H1 (cell line): ENCODE measurements around the gene HORMAD2. TPM values are rescaled to one million over a fixed set of nuclear protein-coding genes. Genes with fewer than 3 reads are reported as not detected.

ENCODE experiments used
- CTCF ChIA-PET: fragments of 300-600 bp; sonication (Branson Sonifier 250); formaldehyde crosslinking; loops from one replicate; lab custom pipeline; 2021; ENCODE audit not compliant: partially characterized antibody; lab: Charles Lee
- POLR2A ChIA-PET: fragments of 300-600 bp; sonication (Branson Sonifier 250); formaldehyde crosslinking; loops from one replicate; lab custom pipeline; 2021; ENCODE audit warnings: inconsistent platforms; ENCODE audit not compliant: partially characterized antibody; lab: Charles Lee
- DNase-seq, 2 experiments: peaks; one replicate each; pipeline versions ENCODE4 v3.0.0 to v3.0.0-alpha.2; 2010 to 2022; ENCODE audit warnings: low spot score in 2 of 2, low read depth in 1 of 2, mixed read lengths in 1 of 2
- FAIRE-seq: peaks from 2 replicates; lab custom pipeline; 2011; peaks lifted over from hg19 to GRCh38; lab: Jason Lieb, UNC
- H2AFZ ChIP-seq: 2 replicates; pipeline ENCODE4 v1.8.1; 2012; ENCODE audit warnings: low read length, inconsistent platforms
- H2AK5ac ChIP-seq: 2 replicates; pipeline ENCODE4 v1.6.1; 2013; ENCODE audit warnings: low read depth, low read length
- H2BK120ac ChIP-seq: replicated peaks from 2 replicates; pipeline ENCODE3; 2013; ENCODE audit warnings: low read depth, low read length, inconsistent platforms
- H2BK12ac ChIP-seq: 2 replicates; pipeline ENCODE4 v1.6.1; 2013; ENCODE audit warnings: low read depth, low read length
- H2BK15ac ChIP-seq: 2 replicates; pipeline ENCODE4 v1.6.1; 2013; ENCODE audit warnings: low read length
- H2BK20ac ChIP-seq: 2 replicates; pipeline ENCODE4 v1.6.1; 2013; ENCODE audit warnings: low read length
- H2BK5ac ChIP-seq: 2 replicates; pipeline ENCODE4 v1.6.1; 2013; ENCODE audit warnings: low read depth, low read length
- H3K14ac ChIP-seq: 2 replicates; pipeline ENCODE4 v1.6.1; 2013; ENCODE audit warnings: inconsistent platforms; ENCODE audit not compliant: insufficient read length
- H3K18ac ChIP-seq: 2 replicates; pipeline ENCODE4 v1.6.1; 2013; ENCODE audit warnings: low read length; ENCODE audit errors: extremely low read depth
- H3K23ac ChIP-seq: 2 replicates; pipeline ENCODE4 v1.6.1; 2013; ENCODE audit warnings: inconsistent platforms; ENCODE audit not compliant: insufficient read length
- H3K23me2 ChIP-seq: 2 replicates; pipeline ENCODE4 v1.6.1; 2013; ENCODE audit warnings: low read depth, low read length
- H3K27ac ChIP-seq: 2 replicates; pipeline ENCODE4 v1.6.1; 2011; ENCODE audit warnings: low read depth, low read length, inconsistent platforms
- H3K27me3 ChIP-seq, 4 experiments: replicated peaks in 1 of 4; 1 replicate in 1 of 4; 2 replicates in 3 of 4; pipeline versions ENCODE4 v1.6.1 to v1.8.1; 2011 to 2013; ENCODE audit warnings: low read length in 3 of 4, mild to moderate bottlenecking in 3 of 4, inconsistent platforms in 2 of 4, mixed read lengths in 2 of 4, moderate library complexity in 1 of 4; ENCODE audit not compliant: control insufficient read depth in 3 of 4, insufficient read depth in 3 of 4; ENCODE audit errors: extremely low read depth in 1 of 4
- H3K36me3 ChIP-seq, 4 experiments: 2 replicates each; pipeline versions ENCODE4 v1.6.1 to v1.8.1; 2011 to 2013; ENCODE audit warnings: mild to moderate bottlenecking in 4 of 4, low read length in 3 of 4, moderate library complexity in 2 of 4, control low read depth in 1 of 4, inconsistent platforms in 1 of 4; ENCODE audit not compliant: insufficient read depth in 4 of 4, control insufficient read depth in 2 of 4
- H3K4ac ChIP-seq: replicated peaks from 2 replicates; pipeline ENCODE3; 2013; ENCODE audit warnings: low read length, low read depth, mixed read lengths, inconsistent platforms; ENCODE audit not compliant: insufficient read length
- H3K4me1 ChIP-seq, 4 experiments: replicated peaks in 1 of 4; 1 replicate in 1 of 4; 2 replicates in 3 of 4; pipeline versions ENCODE4 v1.6.1 to v1.8.1; 2011 to 2013; ENCODE audit warnings: low read length in 3 of 4, inconsistent platforms in 2 of 4, mixed read lengths in 1 of 4; ENCODE audit not compliant: insufficient read depth in 4 of 4, control insufficient read depth in 3 of 4
- H3K4me2 ChIP-seq, 2 experiments: 2 replicates each; pipeline versions ENCODE4 v1.6.1 to v1.8.1; 2011 to 2013; ENCODE audit warnings: low read depth in 2 of 2, low read length in 2 of 2, control low read depth in 1 of 2, inconsistent platforms in 1 of 2, mild to moderate bottlenecking in 1 of 2; ENCODE audit not compliant: insufficient read depth in 1 of 2
- H3K4me3 ChIP-seq, 4 experiments: fragments of 200-600, 300-600 bp in 1 of 4; sonication (generic), shearing (Covaris generic), sonication (Bioruptor Twin) in 1 of 4; 2 replicates each; pipeline versions ENCODE4 v1.5.1 to v1.8.1; 2011 to 2016; ENCODE audit warnings: low read length in 4 of 4, low read depth in 3 of 4, control low read depth in 2 of 4, inconsistent platforms in 2 of 4, mild to moderate bottlenecking in 2 of 4, mixed read lengths in 1 of 4, moderate library complexity in 1 of 4; ENCODE audit not compliant: insufficient read depth in 2 of 4; ENCODE audit errors: extremely low read depth in 1 of 4
- H3K56ac ChIP-seq: replicated peaks from 2 replicates; pipeline ENCODE3; 2013; ENCODE audit warnings: low read depth, mild to moderate bottlenecking, mixed read lengths, low read length, inconsistent platforms; ENCODE audit not compliant: insufficient read length
- H3K79me1 ChIP-seq: 2 replicates; pipeline ENCODE4 v1.6.1; 2013; ENCODE audit warnings: low read depth, low read length, control low read depth
- H3K79me2 ChIP-seq, 2 experiments: 2 replicates each; pipeline versions ENCODE4 v1.6.1 to v1.8.1; 2012 to 2013; ENCODE audit warnings: low read length in 2 of 2, mild to moderate bottlenecking in 2 of 2, inconsistent platforms in 1 of 2; ENCODE audit not compliant: insufficient read depth in 2 of 2, control insufficient read depth in 1 of 2
- H3K9ac ChIP-seq, 4 experiments: replicated peaks in 1 of 4; 1 replicate in 1 of 4; 2 replicates in 3 of 4; pipeline versions ENCODE4 v1.6.1 to v1.8.1; 2011 to 2013; ENCODE audit warnings: low read depth in 3 of 4, low read length in 3 of 4, control low read depth in 2 of 4, mild to moderate bottlenecking in 2 of 4, moderate library complexity in 2 of 4, inconsistent platforms in 1 of 4; ENCODE audit errors: extremely low read depth in 1 of 4
- H3K9me3 ChIP-seq, 2 experiments: 2 replicates each; pipeline versions ENCODE4 v1.6.1 to v1.8.1; 2012 to 2013; ENCODE audit warnings: mild to moderate bottlenecking in 2 of 2, moderate library complexity in 2 of 2, control low read depth in 1 of 2, inconsistent platforms in 1 of 2, low read depth in 1 of 2, low read length in 1 of 2, mixed read lengths in 1 of 2; ENCODE audit not compliant: insufficient read depth in 2 of 2
- H4K20me1 ChIP-seq, 2 experiments: replicated peaks in 1 of 2; 2 replicates each; pipeline versions ENCODE3 to v1.8.1; 2011 to 2013; ENCODE audit warnings: inconsistent platforms in 2 of 2, low read length in 2 of 2, mild to moderate bottlenecking in 1 of 2; ENCODE audit not compliant: insufficient read depth in 2 of 2, control insufficient read depth in 1 of 2
- H4K5ac ChIP-seq: 2 replicates; pipeline ENCODE4 v1.6.1; 2013; ENCODE audit warnings: low read length, low read depth, mixed read lengths, inconsistent platforms; ENCODE audit not compliant: insufficient read length
- H4K8ac ChIP-seq: 2 replicates; pipeline ENCODE4 v1.8.0; 2013; ENCODE audit warnings: mild to moderate bottlenecking, moderate library complexity, low read length, inconsistent platforms; ENCODE audit not compliant: insufficient read depth; ENCODE audit errors: extremely low read depth
- H4K91ac ChIP-seq: replicated peaks from 2 replicates; pipeline ENCODE3; 2013; ENCODE audit warnings: low read length, mixed read lengths, inconsistent platforms; ENCODE audit not compliant: insufficient read length
- ATF3 ChIP-seq: IDR thresholded peaks from 2 replicates; pipeline ENCODE4 v1.6.1; 2011; ENCODE audit warnings: low read depth, mild to moderate bottlenecking, low read length; ENCODE audit not compliant: insufficient read depth
- BACH1 ChIP-seq: IDR thresholded peaks from 2 replicates; pipeline ENCODE4 v1.6.1; 2012; ENCODE audit warnings: low read length, improper control_type of control experiment
- BRCA1 ChIP-seq: IDR thresholded peaks from 2 replicates; pipeline ENCODE4 v1.6.1; 2012; ENCODE audit warnings: low read depth, low read length, improper control_type of control experiment
- CEBPB ChIP-seq: IDR thresholded peaks from 2 replicates; pipeline ENCODE4 v1.6.1; 2012; ENCODE audit warnings: low read depth, low read length
- CTBP2 ChIP-seq: IDR thresholded peaks from 2 replicates; pipeline ENCODE4 v1.7.0; 2011; ENCODE audit warnings: borderline replicate concordance, mild to moderate bottlenecking, moderate library complexity, mixed read lengths, low read length; ENCODE audit not compliant: insufficient read depth, insufficient read length
- FOSL1 ChIP-seq: IDR thresholded peaks from 2 replicates; pipeline ENCODE4 v1.6.1; 2011; ENCODE audit warnings: mild to moderate bottlenecking, low read depth, low read length, moderate library complexity; ENCODE audit not compliant: insufficient read depth
- HDAC6 ChIP-seq: IDR thresholded peaks from one replicate; pipeline ENCODE4 v1.7.1; 2012; ENCODE audit warnings: low read depth, mild to moderate bottlenecking, inconsistent platforms, low read length, moderate library complexity
- PHF8 ChIP-seq: fragments of 200-600 bp; sonication (generic); conservative IDR thresholded peaks from 2 replicates; pipeline ENCODE4 v1.7.1; 2012; ENCODE audit warnings: low read depth, mild to moderate bottlenecking, inconsistent platforms, low read length, moderate library complexity
- POLR2AphosphoS5 ChIP-seq: IDR thresholded peaks from 2 replicates; pipeline ENCODE4 v1.6.1; 2011; ENCODE audit warnings: low read depth, low read length
- RBBP5 ChIP-seq: IDR thresholded peaks from 2 replicates; pipeline ENCODE4 v1.7.1; 2012; ENCODE audit warnings: low read depth, mild to moderate bottlenecking, inconsistent platforms, low read length, moderate library complexity, borderline replicate concordance
- SIRT6 ChIP-seq: IDR thresholded peaks from one replicate; pipeline ENCODE4 v1.7.1; 2012; ENCODE audit warnings: low read length, inconsistent platforms
- SRF ChIP-seq: IDR thresholded peaks from 2 replicates; pipeline ENCODE4 v1.6.1; 2011; ENCODE audit warnings: mild to moderate bottlenecking, low read depth, low read length, moderate library complexity
- TAF1 ChIP-seq: IDR thresholded peaks from 2 replicates; pipeline ENCODE4 v1.6.1; 2011; ENCODE audit warnings: mild to moderate bottlenecking, low read depth, low read length
- YY1 ChIP-seq: IDR thresholded peaks from 2 replicates; pipeline ENCODE4 v1.6.1; 2011; ENCODE audit warnings: low read depth, mild to moderate bottlenecking, low read length
- WGBS, 2 experiments: shearing (Covaris generic) in 1 of 2; methylation state at CpG; one replicate each; pipeline versions ENCODE4 v1.1.6 to v1.1.7; 2013 to 2015; ENCODE audit warnings: low lambda C conversion rate in 2 of 2, mixed read lengths in 2 of 2, inconsistent platforms in 1 of 2, low coverage in 1 of 2, missing lambda C conversion rate in 1 of 2; ENCODE audit not compliant: insufficient replicate concordance in 2 of 2, insufficient coverage in 1 of 2, insufficient read length in 1 of 2; ENCODE audit errors: extremely low coverage in 1 of 2, missing lambda C conversion rate in 1 of 2; 5-methylcytosine and 5-hydroxymethylcytosine counted together
- polyA plus RNA-seq, 7 experiments: library from polyadenylated mRNA; depleted of rRNA in 3 of 7; stranded (reverse) in 5 of 7; unstranded in 2 of 7; fragments of >200 nt in 5 of 7; fragments of 200-250 nt in 2 of 7; gene quantifications; 1 replicate in 5 of 7; 2 replicates in 1 of 7; 4 replicates in 1 of 7; pipeline versions ENCODE4 v1.2.1 to v1.2.3, GENCODE V29; 2011 to 2013; ENCODE audit warnings: missing spikeins in 2 of 7, mixed read lengths in 2 of 7
- total RNA-seq: library from RNA; stranded (reverse); fragmentation: NEBNext Ultra II Directional; extraction: Animal tissue kit (Norgen Biotek cat#: 25700); gene quantifications from 2 replicates; pipeline ENCODE4 v1.2.1, GENCODE V29; 2021

The HORMAD2 gene
- total and polyA plus RNA-seq, 2 of the 8 experiments (the other 6 are each of a cell fraction or from before 2014, with no cell fraction given) = 0.03 TPM; not detected in 1

GRCh38 chr22:30080805-30081204 is 541 bp downstream of the HORMAD2 start:
- no peaks in the 10 kb centered on the region for H3K36me3 ChIP-seq
- FAIRE-seq (no peak), DNase-seq (no peak)
- H4K91ac ChIP-seq = no peak overlapping the region
- H3K56ac ChIP-seq = no peak overlapping the region
- ChIA-PET POLR2A (no interaction called here), CTCF (interaction anchor here (0.6 to 2.0 kb wide), 9 partner anchors 8 to 448 kb away, joined by 3 to 6 read pairs (median 3); no protein-coding TSS in a partner anchor)
- H2BK15ac ChIP-seq = no peak overlapping the region
- H3K79me2 ChIP-seq = no peaks in the 10 kb centered on the region
- H3K14ac ChIP-seq = no peak overlapping the region
- no peaks in the 10 kb centered on the region; a peak in 1 of 4 replicates for H3K9me3 ChIP-seq
- H4K5ac ChIP-seq = no peak overlapping the region
- H2BK5ac ChIP-seq = no peak overlapping the region
- no peak overlapping the region; the same call in 1 of the 2 replicates for H3K18ac ChIP-seq
- no peak overlapping the region for H2BK20ac ChIP-seq
- no peak overlapping the region for H3K27ac ChIP-seq
- H2BK120ac ChIP-seq = no peak overlapping the region
- peak overlapping the region; percentile 23; the same call in 1 of the 2 replicates for H4K8ac ChIP-seq
- no peak overlapping the region for H3K4ac ChIP-seq
- no peaks in the 10 kb centered on the region for H4K20me1 ChIP-seq
- 83% methylated on average over 9 of the region's 9 CpGs; no CpG with 5 or more reads in 1 of the 2 experiments for WGBS, 2 experiments
- peak overlapping the region; percentile 67 for H2AFZ ChIP-seq
- H2BK12ac ChIP-seq = no peak overlapping the region
- peaks cover 0 to 5% (median 1%) of the 10 kb centered on the region in 4 experiments; a peak in 3 of 7 replicates for H3K4me1 ChIP-seq
- H3K27me3 ChIP-seq = peaks cover 0 to 5% (median 2%) of the 10 kb centered on the region in 4 experiments; a peak in 2 of 7 replicates
- H3K79me1 ChIP-seq = no peaks in the 10 kb centered on the region
- H3K23ac ChIP-seq = no peak overlapping the region
- peak overlapping the region; percentile 17 to 35; a peak in 1 of 4 replicates for H3K4me2 ChIP-seq
- H3K23me2 ChIP-seq = no peaks in the 10 kb centered on the region
- peak overlapping the region in 1 of 4 experiments; percentile 60; a peak in 1 of 8 replicates for H3K4me3 ChIP-seq
- peak overlapping the region in 1 of 4 experiments; percentile 22; a peak in 2 of 7 replicates for H3K9ac ChIP-seq
- H2AK5ac ChIP-seq = no peak overlapping the region
- no peak for TF ChIP-seq ATF3
- no peak for TF ChIP-seq HDAC6
- TF ChIP-seq FOSL1 = no peak
- TF ChIP-seq CEBPB = no peak
- no peak for TF ChIP-seq YY1
- no peak for TF ChIP-seq PHF8
- TF ChIP-seq SRF = no peak
- TF ChIP-seq BRCA1 = no peak
- TF ChIP-seq TAF1 = no peak
- TF ChIP-seq POLR2AphosphoS5 = no peak
- no peak for TF ChIP-seq SIRT6
- TF ChIP-seq RBBP5 = no peak
- no peak for TF ChIP-seq CTBP2
- TF ChIP-seq BACH1 = no peak
